IPS-NIHi11 (cell line): ENCODE data around the gene SCARF1.
A peak's percentile ranks its signal among the peaks of the same experiment; 100 is the strongest.
"Not testable (repeated sequence)": the region's sequence is repeated elsewhere in the genome, so short reads cannot be mapped to it uniquely, and the experiment has no call there.

ENCODE experiments used
- DNase-seq: peaks from one replicate; pipeline ENCODE4 v3.0.0; 2012; ENCODE audit warnings: mixed read lengths, low spot score

SCARF1 gene

GRCh38 chr17:1645207-1646171, at the start of gene SCARF1:
Gene SCARF1 (minus strand): TSS chr17:1645732. CDS start chr17:1645697, 35 bp downstream.
- no peak for DNase-seq

GRCh38 chr17:1693339-1693738, 47.8 kb upstream of the SCARF1 start:
- DNase-seq = no peak

- no peak for DNase-seq
Observed at GRCh38 chr17:1690544-1691221, 45.2 kb upstream of the SCARF1 start.

- DNase-seq = not testable (repeated sequence)
Observed at GRCh38 chr17:1688405-1688804, 42.9 kb upstream of the SCARF1 start.

GRCh38 chr17:1686086-1686485, 40.6 kb upstream of the SCARF1 start:
- no peak for DNase-seq

GRCh38 chr17:1684378-1685189, 39.1 kb upstream of the SCARF1 start, which contains the start of gene PRPF8:
Gene PRPF8 (minus strand): TSS chr17:1684867. CDS start chr17:1684571, 296 bp downstream.
- peak; percentile 99 for DNase-seq

- no peak for DNase-seq
Observed at GRCh38 chr17:1683459-1683858, 37.9 kb upstream of the SCARF1 start.

GRCh38 chr17:1676401-1676800, 30.9 kb upstream of the SCARF1 start:
- no peak for DNase-seq

- no peak for DNase-seq
Observed at GRCh38 chr17:1673041-1673785, 27.7 kb upstream of the SCARF1 start.

- not testable (repeated sequence) for DNase-seq
Observed at GRCh38 chr17:1663934-1664333, 18.4 kb upstream of the SCARF1 start.

- DNase-seq = no peak
Observed at GRCh38 chr17:1661045-1661444, 15.5 kb upstream of the SCARF1 start.

GRCh38 chr17:1658100-1658499, 12.6 kb upstream of the SCARF1 start:
- no peak for DNase-seq

GRCh38 chr17:1653735-1654134, 8.2 kb upstream of the SCARF1 start:
- no peak for DNase-seq

- not testable (repeated sequence) for DNase-seq
Observed at GRCh38 chr17:1652794-1653193, 7.3 kb upstream of the SCARF1 start.

- no peak for DNase-seq
Observed at GRCh38 chr17:1651559-1651844, 6.0 kb upstream of the SCARF1 start.

- DNase-seq = no peak
Observed at GRCh38 chr17:1650731-1651558, 5.4 kb upstream of the SCARF1 start.

GRCh38 chr17:1649844-1650501, 4.4 kb upstream of the SCARF1 start, which contains the start of gene RILP:
Gene RILP (minus strand): TSS chr17:1649866. CDS start chr17:1649804, 62 bp downstream.
- DNase-seq = peak; percentile 82

- peak; percentile 90 for DNase-seq
Observed at GRCh38 chr17:1648963-1649843, 3.7 kb upstream of the SCARF1 start.
